Measurements from ENCODE around the gene MAP3K4. TPM values are rescaled to one million over a fixed set of nuclear protein-coding genes. Genes with fewer than 3 reads are reported as not detected.

Gene MAP3K4
- total RNA-seq, 1 experiment from 2014 or later: 37.1 TPM

DNA sequence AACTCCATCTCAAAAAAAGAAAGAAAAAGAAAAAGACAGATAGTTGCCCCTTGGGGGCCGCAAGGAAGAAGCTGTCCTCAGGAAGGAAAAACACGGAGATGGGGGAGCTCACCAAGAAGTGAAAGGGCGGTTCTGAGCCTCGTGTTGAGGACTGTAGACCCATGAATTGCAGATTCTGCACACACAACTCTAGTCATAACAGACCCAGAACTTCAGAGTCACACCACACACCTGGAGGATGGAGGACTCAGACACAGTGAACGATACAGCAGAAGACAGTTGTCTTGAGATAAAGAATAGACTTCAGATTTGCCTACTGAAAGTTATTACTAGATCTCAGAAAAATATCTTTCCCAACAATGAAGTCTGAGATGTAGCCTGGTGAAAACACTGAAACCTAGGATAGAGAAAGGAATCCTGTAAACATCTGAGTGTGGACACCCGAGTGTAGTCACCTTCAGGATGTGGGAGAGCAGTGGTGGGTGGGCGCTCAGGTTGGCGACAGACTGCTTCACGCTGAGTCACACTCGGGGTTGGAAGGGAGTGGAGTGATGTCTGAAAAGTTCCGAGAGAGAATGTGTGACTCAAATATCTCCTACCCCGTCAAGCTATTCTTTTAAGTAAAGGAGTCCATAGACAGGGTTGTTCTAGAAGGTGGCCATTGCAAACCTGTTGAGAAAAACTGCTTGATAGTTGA lies 88.1 kb downstream of the MAP3K4 start:
- CTCF ChIA-PET: no interaction called here
- Histone ChIP-seq H3K27ac (ENCODE audit: low read depth, low read length, poor library complexity, severe bottlenecking) (no peak overlapping the region), H3K27me3 (replicated peaks; ENCODE audit: insufficient read depth, low read depth, low read length, poor library complexity) (no peaks in the 10 kb centered on the region), H3K9me3 (ENCODE audit: low read depth, low read length, poor library complexity, severe bottlenecking) (no peaks in the 10 kb centered on the region), H3K4me1 (ENCODE audit: insufficient read depth, low read length, poor library complexity, severe bottlenecking) (no peaks in the 10 kb centered on the region), H3K36me3 (ENCODE audit: insufficient read depth, low read length, poor library complexity, severe bottlenecking) (peaks cover 22% of the 10 kb centered on the region), H3K4me3 (ENCODE audit: low read depth, low read length, poor library complexity, severe bottlenecking) (no peak overlapping the region)
- POLR2A ChIA-PET (ENCODE audit: low non-redundant PET): no interaction called here
- TF ChIP-seq, protein P1, sequence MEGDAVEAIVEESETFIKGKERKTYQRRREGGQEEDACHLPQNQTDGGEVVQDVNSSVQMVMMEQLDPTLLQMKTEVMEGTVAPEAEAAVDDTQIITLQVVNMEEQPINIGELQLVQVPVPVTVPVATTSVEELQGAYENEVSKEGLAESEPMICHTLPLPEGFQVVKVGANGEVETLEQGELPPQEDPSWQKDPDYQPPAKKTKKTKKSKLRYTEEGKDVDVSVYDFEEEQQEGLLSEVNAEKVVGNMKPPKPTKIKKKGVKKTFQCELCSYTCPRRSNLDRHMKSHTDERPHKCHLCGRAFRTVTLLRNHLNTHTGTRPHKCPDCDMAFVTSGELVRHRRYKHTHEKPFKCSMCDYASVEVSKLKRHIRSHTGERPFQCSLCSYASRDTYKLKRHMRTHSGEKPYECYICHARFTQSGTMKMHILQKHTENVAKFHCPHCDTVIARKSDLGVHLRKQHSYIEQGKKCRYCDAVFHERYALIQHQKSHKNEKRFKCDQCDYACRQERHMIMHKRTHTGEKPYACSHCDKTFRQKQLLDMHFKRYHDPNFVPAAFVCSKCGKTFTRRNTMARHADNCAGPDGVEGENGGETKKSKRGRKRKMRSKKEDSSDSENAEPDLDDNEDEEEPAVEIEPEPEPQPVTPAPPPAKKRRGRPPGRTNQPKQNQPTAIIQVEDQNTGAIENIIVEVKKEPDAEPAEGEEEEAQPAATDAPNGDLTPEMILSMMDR (conservative IDR thresholded peaks at IDR 0.05; ENCODE audit: low read depth, low read length): no peak
- no peak for TF ChIP-seq EZH2 (IDR thresholded peaks at IDR 0.05; ENCODE audit: borderline replicate concordance, low read depth, low read length, poor library complexity, severe bottlenecking)
- no TSS peak for BruUV-seq (replicated peaks)
- no peak for DNase-seq (ENCODE audit: low spot score)
- intact Hi-C loops (cut with micrococcal nuclease; ENCODE audit: unreplicated experiment): loop anchor here (10.0 kb wide), 1 partner anchor 145 kb away; no protein-coding TSS in a partner anchor

- Histone ChIP-seq H3K36me3 (ENCODE audit: insufficient read depth, low read length, poor library complexity, severe bottlenecking) (peaks cover 25% of the 10 kb centered on the region), H3K4me3 (ENCODE audit: low read depth, low read length, poor library complexity, severe bottlenecking) (no peak overlapping the region), H3K9me3 (ENCODE audit: low read depth, low read length, poor library complexity, severe bottlenecking) (no peaks in the 10 kb centered on the region), H3K4me1 (ENCODE audit: insufficient read depth, low read length, poor library complexity, severe bottlenecking) (no peaks in the 10 kb centered on the region), H3K27ac (ENCODE audit: low read depth, low read length, poor library complexity, severe bottlenecking) (no peak overlapping the region), H3K27me3 (replicated peaks; ENCODE audit: insufficient read depth, low read depth, low read length, poor library complexity) (no peaks in the 10 kb centered on the region)
- no TSS peak for BruUV-seq (replicated peaks)
- ChIA-PET CTCF (no interaction called here), POLR2A (ENCODE audit: low non-redundant PET) (no interaction called here)
- TF ChIP-seq, protein P1 (conservative IDR thresholded peaks at IDR 0.05; ENCODE audit: low read depth, low read length): no peak
- no peak for TF ChIP-seq EZH2 (IDR thresholded peaks at IDR 0.05; ENCODE audit: borderline replicate concordance, low read depth, low read length, poor library complexity, severe bottlenecking)
- no peak for DNase-seq (ENCODE audit: low spot score)
- intact Hi-C loops (cut with micrococcal nuclease; ENCODE audit: unreplicated experiment): loop anchor here (10.0 kb wide), 1 partner anchor 146 kb away; no protein-coding TSS in a partner anchor
Measured at GRCh38 chr6:161080263-161080970, 88.8 kb downstream of the MAP3K4 start.

DNA sequence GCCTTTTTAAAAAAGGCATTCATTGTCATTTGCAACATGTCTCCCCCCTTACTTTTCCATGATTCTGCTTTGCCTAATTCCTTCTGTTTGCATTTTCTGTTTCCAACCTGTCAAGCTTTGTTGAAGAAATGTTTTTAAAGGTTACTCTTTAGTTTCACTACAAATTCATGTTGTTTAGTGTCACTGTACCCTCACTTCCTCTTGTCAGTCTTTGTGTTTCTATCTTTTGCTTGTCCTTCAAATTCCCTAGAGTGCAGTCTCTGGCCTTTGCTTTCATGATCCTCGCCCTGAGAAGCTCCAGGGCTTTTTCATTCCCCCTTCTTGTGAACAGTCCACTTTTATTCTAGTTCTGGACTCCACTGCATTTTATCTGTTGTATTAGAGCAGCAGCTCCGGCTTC lies 90.6 kb downstream of the MAP3K4 start:
- Histone ChIP-seq H3K9me3 (ENCODE audit: low read depth, low read length, poor library complexity, severe bottlenecking) (no peaks in the 10 kb centered on the region), H3K27me3 (replicated peaks; ENCODE audit: insufficient read depth, low read depth, low read length, poor library complexity) (no peaks in the 10 kb centered on the region), H3K4me1 (ENCODE audit: insufficient read depth, low read length, poor library complexity, severe bottlenecking) (no peaks in the 10 kb centered on the region), H3K36me3 (ENCODE audit: insufficient read depth, low read length, poor library complexity, severe bottlenecking) (peaks cover 34% of the 10 kb centered on the region), H3K27ac (ENCODE audit: low read depth, low read length, poor library complexity, severe bottlenecking) (no peak overlapping the region), H3K4me3 (ENCODE audit: low read depth, low read length, poor library complexity, severe bottlenecking) (no peak overlapping the region)
- TF ChIP-seq, protein P1 (conservative IDR thresholded peaks at IDR 0.05; ENCODE audit: low read depth, low read length): no peak
- TF ChIP-seq EZH2 (IDR thresholded peaks at IDR 0.05; ENCODE audit: borderline replicate concordance, low read depth, low read length, poor library complexity, severe bottlenecking): no peak
- intact Hi-C loops (cut with micrococcal nuclease; ENCODE audit: unreplicated experiment): loop anchor here (10.0 kb wide), 1 partner anchor 147 kb away; no protein-coding TSS in a partner anchor
- ChIA-PET POLR2A (ENCODE audit: low non-redundant PET) (no interaction called here), CTCF (no interaction called here)
- DNase-seq (ENCODE audit: low spot score): no peak
- BruUV-seq (replicated peaks): no TSS peak

All from A673 (cell line).